HFFc6 (cell line): Measurements from ENCODE around the gene B4GALT5. TPM values are rescaled to one million over a fixed set of nuclear protein-coding genes. Genes with fewer than 3 reads are reported as not detected.
"Not testable (repeated sequence)": the region's sequence is repeated elsewhere in the genome, so short reads cannot be mapped to it uniquely, and the experiment has no call there.

Source experiments
- DNase-seq: peaks from one replicate; pipeline ENCODE4 v3.0.0-alpha.2; 2018
- H3K27ac Mint-ChIP-seq: 2 replicates; pipeline ENCODE4 v1.8.0; 2020; ENCODE audit warnings: mild to moderate bottlenecking, mixed read lengths
- H3K27me3 Mint-ChIP-seq: 2 replicates; pipeline ENCODE4 v1.8.0; 2021; ENCODE audit warnings: mild to moderate bottlenecking, moderate library complexity, mixed read lengths; ENCODE audit not compliant: insufficient read depth
- H3K36me3 Mint-ChIP-seq: 2 replicates; pipeline ENCODE4 v1.8.0; 2021; ENCODE audit warnings: low read depth, mixed read lengths
- H3K4me1 Mint-ChIP-seq: 2 replicates; pipeline ENCODE4 v1.8.0; 2020; ENCODE audit warnings: low read depth, mixed read lengths
- H3K4me3 Mint-ChIP-seq: 2 replicates; pipeline ENCODE4 v1.8.0; 2020; ENCODE audit warnings: mild to moderate bottlenecking, moderate library complexity, mixed read lengths
- H3K9me3 Mint-ChIP-seq: 2 replicates; pipeline ENCODE4 v1.8.0; 2020; ENCODE audit warnings: mild to moderate bottlenecking, mixed read lengths
- total RNA-seq, 6 experiments: library from RNA; stranded (reverse); fragmentation: NEBNext Ultra II Directional; extraction: Animal tissue kit (Norgen Biotek cat#: 25700); gene quantifications; 2 replicates in 1 of 6; 3 replicates in 5 of 6; pipeline ENCODE4 v1.2.3, GENCODE V29; 2021
- TF ChIP-seq, protein P1 (sequence below): fragments of 200-600 bp; sonication (generic); IDR thresholded peaks from 2 replicates; pipeline ENCODE4 v1.5.0; 2021; ENCODE audit warnings: antibody characterized with exemption, mild to moderate bottlenecking

B4GALT5 gene
- total RNA-seq, 6 experiments from 2014 or later = 19.7 to 25.0 (median 21.9) TPM

DNA sequence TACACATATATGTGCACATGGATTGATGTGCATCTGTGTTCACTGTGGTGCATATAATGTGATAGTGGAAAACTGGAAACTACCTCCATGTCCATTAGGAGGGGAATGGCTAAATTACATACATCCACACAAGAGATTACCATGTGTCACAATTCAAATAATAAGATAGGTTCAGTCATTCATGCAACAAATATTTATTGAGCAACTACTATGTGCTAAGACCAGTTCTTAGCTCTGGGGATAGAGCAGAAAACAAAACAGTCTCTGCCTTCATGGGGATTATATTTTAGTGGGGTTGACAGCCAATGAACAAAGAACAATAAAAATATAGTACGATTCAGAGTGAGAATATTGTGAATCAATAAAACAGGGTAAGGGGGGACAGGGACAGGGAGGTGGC lies 84.1 kb downstream of the B4GALT5 start:
- Mint-ChIP-seq H3K4me1 (peaks cover 5% of the 10 kb centered on the region; the same call in 1 of the 2 replicates), H3K27ac (no peak overlapping the region), H3K36me3 (peaks cover 13% of the 10 kb centered on the region), H3K4me3 (no peak overlapping the region), H3K9me3 (peaks cover 6% of the 10 kb centered on the region; the same call in 1 of the 2 replicates), H3K27me3 (peaks cover 9% of the 10 kb centered on the region)
- TF ChIP-seq, protein P1, sequence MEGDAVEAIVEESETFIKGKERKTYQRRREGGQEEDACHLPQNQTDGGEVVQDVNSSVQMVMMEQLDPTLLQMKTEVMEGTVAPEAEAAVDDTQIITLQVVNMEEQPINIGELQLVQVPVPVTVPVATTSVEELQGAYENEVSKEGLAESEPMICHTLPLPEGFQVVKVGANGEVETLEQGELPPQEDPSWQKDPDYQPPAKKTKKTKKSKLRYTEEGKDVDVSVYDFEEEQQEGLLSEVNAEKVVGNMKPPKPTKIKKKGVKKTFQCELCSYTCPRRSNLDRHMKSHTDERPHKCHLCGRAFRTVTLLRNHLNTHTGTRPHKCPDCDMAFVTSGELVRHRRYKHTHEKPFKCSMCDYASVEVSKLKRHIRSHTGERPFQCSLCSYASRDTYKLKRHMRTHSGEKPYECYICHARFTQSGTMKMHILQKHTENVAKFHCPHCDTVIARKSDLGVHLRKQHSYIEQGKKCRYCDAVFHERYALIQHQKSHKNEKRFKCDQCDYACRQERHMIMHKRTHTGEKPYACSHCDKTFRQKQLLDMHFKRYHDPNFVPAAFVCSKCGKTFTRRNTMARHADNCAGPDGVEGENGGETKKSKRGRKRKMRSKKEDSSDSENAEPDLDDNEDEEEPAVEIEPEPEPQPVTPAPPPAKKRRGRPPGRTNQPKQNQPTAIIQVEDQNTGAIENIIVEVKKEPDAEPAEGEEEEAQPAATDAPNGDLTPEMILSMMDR = no peak
- no peak for DNase-seq

DNA sequence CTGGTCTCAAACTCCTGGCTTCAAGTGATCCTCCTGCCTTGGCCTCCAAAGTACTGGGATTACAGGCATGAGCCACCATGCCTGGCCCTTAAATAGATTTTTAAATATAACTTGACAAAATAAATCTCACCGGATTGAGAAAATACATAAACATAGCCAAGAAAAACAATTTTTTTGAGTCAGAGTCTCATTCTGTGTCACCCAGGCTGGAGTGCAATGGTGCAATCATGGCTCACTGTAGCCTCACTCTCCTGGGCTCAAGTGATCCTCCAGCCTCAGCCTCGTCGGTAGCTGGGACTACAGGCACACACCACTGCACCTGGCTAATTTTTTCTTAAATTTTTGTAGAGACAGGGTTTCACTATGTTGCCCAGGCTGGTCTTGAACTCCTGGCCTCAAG lies 85.4 kb downstream of the B4GALT5 start:
- not testable (repeated sequence) for H3K4me3 Mint-ChIP-seq, H3K4me1 Mint-ChIP-seq, H3K36me3 Mint-ChIP-seq, H3K9me3 Mint-ChIP-seq, DNase-seq, H3K27ac Mint-ChIP-seq
- peaks cover 12% of the 10 kb centered on the region for H3K27me3 Mint-ChIP-seq

DNA sequence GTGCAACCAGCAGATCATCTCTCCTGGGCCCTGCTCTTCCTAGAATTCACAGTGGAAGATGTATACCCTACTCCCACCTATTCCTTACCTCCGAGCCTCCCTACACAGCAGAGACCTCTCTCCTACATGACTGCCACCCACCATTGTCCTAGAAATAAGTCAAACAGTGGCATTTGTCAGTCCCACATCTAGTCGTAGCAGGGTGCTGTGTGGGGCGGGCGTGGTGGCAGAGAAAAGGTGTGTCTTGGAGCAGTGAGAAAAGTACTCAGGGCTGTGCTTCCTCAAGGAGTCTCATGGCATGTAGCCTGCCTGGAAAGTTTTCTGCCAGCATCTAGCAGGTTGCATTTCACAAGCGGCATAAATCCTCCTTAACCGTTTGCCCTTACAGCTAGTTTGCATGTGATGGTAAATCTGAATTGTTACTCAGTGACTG lies 86.3 kb downstream of the B4GALT5 start:
- Mint-ChIP-seq H3K4me3 (no peak overlapping the region), H3K27ac (no peak overlapping the region), H3K27me3 (peaks cover 12% of the 10 kb centered on the region), H3K9me3 (peaks cover 10% of the 10 kb centered on the region; the same call in 1 of the 2 replicates), H3K36me3 (peaks cover 7% of the 10 kb centered on the region), H3K4me1 (peaks cover 5% of the 10 kb centered on the region; the same call in 1 of the 2 replicates)
- no peak for DNase-seq
- TF ChIP-seq, protein P1 = no peak

GRCh38 chr20:49624988-49625387 lies 88.7 kb downstream of the B4GALT5 start:
- H3K27ac Mint-ChIP-seq, H3K36me3 Mint-ChIP-seq, H3K4me1 Mint-ChIP-seq, H3K4me3 Mint-ChIP-seq, DNase-seq: not testable (repeated sequence)
- Mint-ChIP-seq H3K9me3 (peaks cover 19% of the 10 kb centered on the region), H3K27me3 (peaks cover 24% of the 10 kb centered on the region)

DNA sequence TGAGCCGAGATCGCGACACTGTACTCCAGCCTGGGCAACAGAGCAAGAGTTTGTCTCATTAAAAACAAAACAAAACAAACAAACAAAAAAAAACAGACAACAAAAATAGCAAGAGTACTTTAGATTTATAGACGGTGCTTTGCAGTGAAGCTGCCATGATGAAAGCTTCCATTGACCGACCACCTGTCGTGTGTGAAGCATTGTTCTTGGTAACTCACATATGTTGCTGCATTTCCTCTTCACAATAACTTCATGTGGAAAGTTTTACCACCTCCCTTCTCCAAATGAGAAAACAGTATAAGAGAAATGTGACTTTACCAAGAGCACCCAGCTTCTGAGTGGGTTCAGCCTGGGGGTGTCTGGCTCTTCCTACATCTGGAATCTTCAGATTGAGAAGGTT lies 89.4 kb downstream of the B4GALT5 start:
- no peak overlapping the region for H3K27ac Mint-ChIP-seq

GRCh38 chr20:49622243-49622642 lies 91.4 kb downstream of the B4GALT5 start:
- Mint-ChIP-seq H3K36me3 (no peaks in the 10 kb centered on the region), H3K4me3 (no peak overlapping the region), H3K4me1 (peaks cover 5% of the 10 kb centered on the region; the same call in 1 of the 2 replicates), H3K9me3 (peaks cover 13% of the 10 kb centered on the region), H3K27ac (no peak overlapping the region), H3K27me3 (peaks cover 22% of the 10 kb centered on the region)
- DNase-seq = no peak
- TF ChIP-seq, protein P1 = no peak

More for the DNA sequence above, 89.4 kb downstream of the B4GALT5 start:
- H3K27me3 Mint-ChIP-seq = peaks cover 24% of the 10 kb centered on the region
- peaks cover 5% of the 10 kb centered on the region; the same call in 1 of the 2 replicates for H3K4me1 Mint-ChIP-seq
- H3K9me3 Mint-ChIP-seq = peaks cover 19% of the 10 kb centered on the region
- TF ChIP-seq, protein P1 = no peak
- H3K36me3 Mint-ChIP-seq = no peaks in the 10 kb centered on the region
- H3K4me3 Mint-ChIP-seq = no peak overlapping the region
- DNase-seq = no peak
